ENCODE measurements around the gene SLC2A8. TPM values are rescaled to one million over a fixed set of nuclear protein-coding genes. Genes with fewer than 3 reads are reported as not detected.

The SLC2A8 gene
- total RNA-seq, 4 donors from 2014 or later = 7.4 to 58.1 (median 42.9) TPM

DNA sequence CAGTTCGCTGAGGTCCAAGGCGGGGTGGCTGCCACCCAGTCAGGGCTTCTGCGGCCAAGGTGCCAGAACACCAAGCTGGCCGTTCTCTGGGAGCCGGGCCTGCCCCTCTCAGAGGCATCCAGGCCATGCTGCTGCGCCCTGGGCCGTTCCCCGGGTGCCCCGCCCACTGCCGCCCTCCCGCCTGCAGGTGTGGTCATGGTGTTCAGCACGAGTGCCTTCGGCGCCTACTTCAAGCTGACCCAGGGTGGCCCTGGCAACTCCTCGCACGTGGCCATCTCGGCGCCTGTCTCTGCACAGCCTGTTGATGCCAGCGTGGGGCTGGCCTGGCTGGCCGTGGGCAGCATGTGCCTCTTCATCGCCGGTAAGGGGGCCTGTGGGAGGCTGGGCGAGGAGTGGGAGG lies 7.7 kb downstream of the SLC2A8 start:
- no peaks in the 10 kb centered on the region for H3K27me3 ChIP-seq
- no peaks in the 10 kb centered on the region for H3K4me1 ChIP-seq
- peaks cover 0 to 45% (median 0%) of the 10 kb centered on the region in 3 donors for H3K36me3 ChIP-seq
- no peak for TF ChIP-seq POLR2A (IDR thresholded peaks at IDR 0.05)
- TF ChIP-seq, protein P1, sequence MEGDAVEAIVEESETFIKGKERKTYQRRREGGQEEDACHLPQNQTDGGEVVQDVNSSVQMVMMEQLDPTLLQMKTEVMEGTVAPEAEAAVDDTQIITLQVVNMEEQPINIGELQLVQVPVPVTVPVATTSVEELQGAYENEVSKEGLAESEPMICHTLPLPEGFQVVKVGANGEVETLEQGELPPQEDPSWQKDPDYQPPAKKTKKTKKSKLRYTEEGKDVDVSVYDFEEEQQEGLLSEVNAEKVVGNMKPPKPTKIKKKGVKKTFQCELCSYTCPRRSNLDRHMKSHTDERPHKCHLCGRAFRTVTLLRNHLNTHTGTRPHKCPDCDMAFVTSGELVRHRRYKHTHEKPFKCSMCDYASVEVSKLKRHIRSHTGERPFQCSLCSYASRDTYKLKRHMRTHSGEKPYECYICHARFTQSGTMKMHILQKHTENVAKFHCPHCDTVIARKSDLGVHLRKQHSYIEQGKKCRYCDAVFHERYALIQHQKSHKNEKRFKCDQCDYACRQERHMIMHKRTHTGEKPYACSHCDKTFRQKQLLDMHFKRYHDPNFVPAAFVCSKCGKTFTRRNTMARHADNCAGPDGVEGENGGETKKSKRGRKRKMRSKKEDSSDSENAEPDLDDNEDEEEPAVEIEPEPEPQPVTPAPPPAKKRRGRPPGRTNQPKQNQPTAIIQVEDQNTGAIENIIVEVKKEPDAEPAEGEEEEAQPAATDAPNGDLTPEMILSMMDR (IDR thresholded peaks at IDR 0.05) = no peak
- H3K9me3 ChIP-seq = no peaks in the 10 kb centered on the region
- H3K27ac ChIP-seq = no peak overlapping the region
- no peak for DNase-seq
- H3K4me3 ChIP-seq = no peak overlapping the region

- peaks cover 0 to 40% (median 0%) of the 10 kb centered on the region in 3 donors for H3K36me3 ChIP-seq
- TF ChIP-seq, protein P1 (IDR thresholded peaks at IDR 0.05) = no peak
- TF ChIP-seq POLR2A (IDR thresholded peaks at IDR 0.05) = no peak
- H3K27me3 ChIP-seq = no peaks in the 10 kb centered on the region
- H3K4me1 ChIP-seq = no peaks in the 10 kb centered on the region
- no peak overlapping the region for H3K27ac ChIP-seq
- DNase-seq = no peak
- no peak overlapping the region for H3K4me3 ChIP-seq
- no peaks in the 10 kb centered on the region for H3K9me3 ChIP-seq
Observed at GRCh38 chr9:127405344-127406125, 8.6 kb downstream of the SLC2A8 start.

DNA sequence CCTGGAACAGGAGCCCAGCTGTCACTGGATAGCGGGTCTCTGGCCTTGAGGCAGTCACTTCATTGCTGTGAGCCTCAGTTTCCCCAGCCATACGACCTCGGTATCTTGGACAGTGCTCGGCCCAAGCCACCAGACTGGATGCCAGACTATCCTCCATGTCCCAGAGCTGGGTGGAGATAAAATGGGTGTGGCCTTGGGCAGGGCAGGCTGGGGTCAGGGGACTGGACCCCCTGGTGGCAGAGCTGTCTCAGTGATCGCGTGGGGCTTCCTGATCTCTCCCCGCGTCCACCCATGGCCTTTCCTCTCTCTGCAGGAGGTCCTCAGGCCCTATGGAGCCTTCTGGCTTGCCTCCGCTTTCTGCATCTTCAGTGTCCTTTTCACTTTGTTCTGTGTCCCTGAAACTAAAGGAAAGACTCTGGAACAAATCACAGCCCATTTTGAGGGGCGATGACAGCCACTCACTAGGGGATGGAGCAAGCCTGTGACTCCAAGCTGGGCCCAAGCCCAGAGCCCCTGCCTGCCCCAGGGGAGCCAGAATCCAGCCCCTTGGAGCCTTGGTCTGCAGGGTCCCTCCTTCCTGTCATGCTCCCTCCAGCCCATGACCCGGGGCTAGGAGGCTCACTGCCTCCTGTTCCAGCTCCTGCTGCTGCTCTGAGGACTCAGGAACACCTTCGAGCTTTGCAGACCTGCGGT lies 10.0 kb downstream of the SLC2A8 start:
- Histone ChIP-seq H3K36me3 (peaks cover 0 to 36% (median 0%) of the 10 kb centered on the region in 3 donors), H3K27ac (no peak overlapping the region)

DNA sequence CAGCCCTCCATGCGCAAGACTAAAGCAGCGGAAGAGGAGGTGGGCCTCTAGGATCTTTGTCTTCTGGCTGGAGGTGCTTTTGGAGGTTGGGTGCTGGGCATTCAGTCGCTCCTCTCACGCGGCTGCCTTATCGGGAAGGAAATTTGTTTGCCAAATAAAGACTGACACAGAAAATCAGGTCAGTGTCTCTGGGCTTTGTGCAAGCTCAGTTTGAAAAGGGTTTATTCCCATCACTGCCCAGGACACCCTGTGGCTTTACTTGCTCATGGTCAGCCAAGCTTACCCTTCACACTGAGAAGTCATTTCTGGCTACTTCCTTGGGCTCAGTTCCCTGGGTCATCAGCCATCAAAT lies 10.5 kb downstream of the SLC2A8 start:
- H3K27ac ChIP-seq = no peak overlapping the region
- H3K4me1 ChIP-seq = no peaks in the 10 kb centered on the region
- peaks cover 0 to 36% (median 0%) of the 10 kb centered on the region in 3 donors for H3K36me3 ChIP-seq
- no peak overlapping the region for H3K4me3 ChIP-seq
- H3K9me3 ChIP-seq = no peaks in the 10 kb centered on the region
- no peak for DNase-seq
- TF ChIP-seq, protein P1 (IDR thresholded peaks at IDR 0.05) = no peak
- no peak for TF ChIP-seq POLR2A (IDR thresholded peaks at IDR 0.05)
- no peaks in the 10 kb centered on the region for H3K27me3 ChIP-seq

More for the DNA sequence above, 10.0 kb downstream of the SLC2A8 start:
- H3K4me1 ChIP-seq = no peaks in the 10 kb centered on the region
- H3K4me3 ChIP-seq = no peak overlapping the region
- no peak for TF ChIP-seq POLR2A (IDR thresholded peaks at IDR 0.05)
- TF ChIP-seq, protein P1 (IDR thresholded peaks at IDR 0.05) = no peak
- no peaks in the 10 kb centered on the region for H3K9me3 ChIP-seq
- no peaks in the 10 kb centered on the region for H3K27me3 ChIP-seq
- DNase-seq = no peak

GRCh38 chr9:127411122-127411521 lies 14.2 kb downstream of the SLC2A8 start:
- Histone ChIP-seq H3K27ac (peak overlapping the region in 1 of 4 donors; percentile 26), H3K4me3 (no peak overlapping the region), H3K36me3 (peaks cover 0 to 9% (median 0%) of the 10 kb centered on the region in 3 donors), H3K4me1 (no peaks in the 10 kb centered on the region), H3K9me3 (no peaks in the 10 kb centered on the region), H3K27me3 (no peaks in the 10 kb centered on the region)
- DNase-seq = no peak
- TF ChIP-seq, protein P1 (IDR thresholded peaks at IDR 0.05) = no peak
- TF ChIP-seq POLR2A (IDR thresholded peaks at IDR 0.05) = no peak

All from Peyer's patch (tissue), 4 donors.